Measurements from ENCODE around the gene LPO.

DNA sequence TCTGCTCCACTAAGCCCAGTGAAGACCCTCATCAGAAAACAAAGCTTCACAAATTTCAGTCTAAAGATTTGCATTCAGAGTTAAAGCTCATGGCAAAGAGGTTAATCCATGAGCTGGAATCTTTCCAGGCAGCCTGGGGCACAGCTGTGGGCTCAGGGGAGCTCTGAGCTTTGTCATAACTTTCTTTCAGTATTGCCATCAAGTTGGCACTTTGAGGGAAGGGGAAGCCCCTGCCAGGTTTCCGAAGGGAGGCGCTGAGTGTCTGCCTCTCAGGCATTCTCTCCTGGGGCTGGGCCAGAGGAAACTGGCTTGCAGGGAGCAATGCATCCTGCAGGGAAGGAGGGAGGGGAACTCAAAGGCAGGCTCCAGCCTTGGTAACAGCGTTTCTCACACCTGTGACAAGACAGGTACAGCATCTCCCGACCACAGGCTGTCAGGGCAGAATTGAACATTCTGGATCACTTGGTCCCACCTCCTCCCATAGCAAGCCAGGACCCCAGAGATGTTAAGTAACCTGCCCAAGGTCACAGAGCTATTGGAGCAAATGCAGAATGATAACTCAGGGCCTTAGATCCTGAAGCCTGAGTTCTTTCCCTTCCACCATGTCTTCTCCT lies 3.9 kb downstream of the LPO start:
- TF ChIP-seq, protein P1, sequence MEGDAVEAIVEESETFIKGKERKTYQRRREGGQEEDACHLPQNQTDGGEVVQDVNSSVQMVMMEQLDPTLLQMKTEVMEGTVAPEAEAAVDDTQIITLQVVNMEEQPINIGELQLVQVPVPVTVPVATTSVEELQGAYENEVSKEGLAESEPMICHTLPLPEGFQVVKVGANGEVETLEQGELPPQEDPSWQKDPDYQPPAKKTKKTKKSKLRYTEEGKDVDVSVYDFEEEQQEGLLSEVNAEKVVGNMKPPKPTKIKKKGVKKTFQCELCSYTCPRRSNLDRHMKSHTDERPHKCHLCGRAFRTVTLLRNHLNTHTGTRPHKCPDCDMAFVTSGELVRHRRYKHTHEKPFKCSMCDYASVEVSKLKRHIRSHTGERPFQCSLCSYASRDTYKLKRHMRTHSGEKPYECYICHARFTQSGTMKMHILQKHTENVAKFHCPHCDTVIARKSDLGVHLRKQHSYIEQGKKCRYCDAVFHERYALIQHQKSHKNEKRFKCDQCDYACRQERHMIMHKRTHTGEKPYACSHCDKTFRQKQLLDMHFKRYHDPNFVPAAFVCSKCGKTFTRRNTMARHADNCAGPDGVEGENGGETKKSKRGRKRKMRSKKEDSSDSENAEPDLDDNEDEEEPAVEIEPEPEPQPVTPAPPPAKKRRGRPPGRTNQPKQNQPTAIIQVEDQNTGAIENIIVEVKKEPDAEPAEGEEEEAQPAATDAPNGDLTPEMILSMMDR (IDR thresholded peaks at IDR 0.05; ENCODE audit: low read depth, low read length, poor library complexity, severe bottlenecking) = no peak
- no peak for TF ChIP-seq EZH2phosphoT487 (IDR thresholded peaks at IDR 0.05; ENCODE audit: borderline replicate concordance, low read length)
